T-helper 1 cell treated with Interleukin-12 subunit alpha and Interleukin-12 subunit beta and Interleukin-4 antibody, amounts not matched to agents 30 ng/mL and 1 ng/mL, for 36 hours (primary cell): ENCODE data around the gene ACOT7. TPM values are rescaled to one million over a fixed set of nuclear protein-coding genes. Genes with fewer than 3 reads are reported as not detected.

ENCODE experiments used
- total RNA-seq: library from RNA; stranded (reverse); gene quantifications from 2 replicates; pipeline ENCODE4 v1.2.3, GENCODE V29; 2022

The ACOT7 gene
- total RNA-seq, 1 donor from 2014 or later, result 72.3 TPM

Other genes starting within 250 kb of the ACOT7 start
- gene CHD5, start 213.4 kb downstream of the ACOT7 start, total RNA-seq, result 2.3 TPM in 2 replicates
- 318 and 345 TPM in 2 replicates for gene RPL22, start 194.2 kb downstream of the ACOT7 start, total RNA-seq
- 108 and 109 TPM in 2 replicates for gene RNF207, start 187.6 kb downstream of the ACOT7 start, total RNA-seq
- 53.7 and 55.0 TPM in 2 replicates for gene ICMT, start 157.8 kb downstream of the ACOT7 start, total RNA-seq
- not detected in 2 replicates for gene HES3, start 149.6 kb downstream of the ACOT7 start, total RNA-seq
- 2.6 and 3.1 TPM in 2 replicates for gene GPR153, start 132.7 kb downstream of the ACOT7 start, total RNA-seq
- gene HES2, start 26.2 kb upstream of the ACOT7 start, total RNA-seq, result 0.63 and 1.1 TPM in 2 replicates
- gene ESPN, start 31.0 kb upstream of the ACOT7 start, total RNA-seq, result 1.1 TPM in 2 replicates
- 162 and 172 TPM in 2 replicates for gene TNFRSF25, start 72.4 kb upstream of the ACOT7 start, total RNA-seq
- gene PLEKHG5, start 97.9 kb upstream of the ACOT7 start, total RNA-seq, result 1.8 and 2.0 TPM in 2 replicates
- 53.8 and 54.5 TPM in 2 replicates for gene NOL9, start 160.7 kb upstream of the ACOT7 start, total RNA-seq
- not detected in 2 replicates for gene TAS1R1, start 161.5 kb upstream of the ACOT7 start, total RNA-seq
- gene ZBTB48, start 186.2 kb upstream of the ACOT7 start, total RNA-seq, result 43.3 and 46.6 TPM in 2 replicates
- 26.0 and 28.1 TPM in 2 replicates for gene KLHL21, start 209.1 kb upstream of the ACOT7 start, total RNA-seq
- gene PHF13, start 220.0 kb upstream of the ACOT7 start, total RNA-seq, result 12.2 and 13.8 TPM in 2 replicates
- 20.0 and 23.9 TPM in 2 replicates for gene THAP3, start 231.1 kb upstream of the ACOT7 start, total RNA-seq